Colonic mucosa (tissue), 4 donors: Measurements from ENCODE around the gene SIRT7. TPM values are rescaled to one million over a fixed set of nuclear protein-coding genes. Genes with fewer than 3 reads are reported as not detected.

ENCODE experiments used
- DNase-seq: peaks from one replicate; pipeline ENCODE4 v3.0.0-alpha.2; 2020
- H3K27ac ChIP-seq: fragments of 200-600 bp; one replicate; pipeline ENCODE4 v1.8.0; 2021
- H3K27me3 ChIP-seq: fragments of 200-600 bp; one replicate; pipeline ENCODE4 v1.8.0; 2021
- H3K36me3 ChIP-seq: fragments of 200-600 bp; one replicate; pipeline ENCODE4 v1.8.0; 2021
- H3K4me1 ChIP-seq: fragments of 200-600 bp; one replicate; pipeline ENCODE4 v1.8.0; 2021; ENCODE audit warnings: mild to moderate bottlenecking
- H3K4me3 ChIP-seq: fragments of 200-600 bp; one replicate; pipeline ENCODE4 v1.8.0; 2021
- H3K9ac ChIP-seq, 2 donors: one replicate each; pipeline ENCODE4 v1.7.0; 2013; ENCODE audit warnings: control low read depth in 2 of 2, low read depth in 2 of 2, low read length in 2 of 2
- H3K9me3 ChIP-seq: fragments of 200-600 bp; one replicate; pipeline ENCODE4 v1.8.0; 2021
- CTCF ChIP-seq: fragments of 200-600 bp; IDR thresholded peaks from one replicate; pipeline ENCODE4 v1.8.0; 2022; ENCODE audit warnings: antibody characterized with exemption, mild to moderate bottlenecking
- intact Hi-C: fragments of 100-400 bp; cut with DNase I; formaldehyde crosslinking; loops from one replicate; pipeline ENCODE4 v1.14.1; 2022
- total RNA-seq, 2 donors: library from RNA; stranded (reverse); fragmentation: NEBNext Ultra II Directional in 1 of 2; extraction: Animal tissue kit (Norgen Biotek cat#: 25700) in 1 of 2; gene quantifications; one replicate each; pipeline ENCODE4 v1.2.1, GENCODE V29; 2021
- donor health status: healthy.
- donor health status: DM: no; HTN: no; CAD: no.
- donor health status: DM: no; HTN: no; CAD: no.

SIRT7 gene
- total RNA-seq, 2 donors from 2014 or later = 43.3 to 81.9 TPM

DNA sequence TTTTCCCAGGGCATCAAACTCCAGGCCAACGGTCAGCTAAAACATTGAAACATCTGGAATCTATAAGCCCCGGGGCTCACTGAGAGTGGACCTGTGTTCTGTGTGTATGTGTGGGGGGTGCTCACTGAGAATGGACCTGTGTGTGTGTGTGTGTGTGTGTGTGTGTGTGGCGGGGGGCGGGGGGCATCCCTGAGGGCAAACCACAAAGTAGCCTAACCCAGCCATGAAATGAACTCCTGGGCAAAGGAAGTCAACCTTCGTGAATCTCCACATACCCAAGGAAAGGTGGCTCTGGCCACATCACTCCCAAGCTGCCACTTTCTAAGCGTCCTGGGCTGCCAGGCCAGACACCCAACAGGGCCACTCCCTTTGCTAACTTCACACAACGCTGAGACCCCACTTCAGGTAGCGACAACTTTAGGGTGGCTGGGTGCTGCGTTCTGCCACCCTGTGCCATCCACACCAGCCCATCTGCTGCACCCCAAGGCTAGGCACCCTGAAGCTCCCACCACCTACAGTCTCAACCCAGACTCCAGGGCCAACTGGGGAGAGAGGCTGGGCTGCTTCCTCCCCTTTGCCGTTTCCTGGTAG is 8.0 kb upstream of the SIRT7 start:
- H3K9me3 ChIP-seq = no peaks in the 10 kb centered on the region
- no peak for TF ChIP-seq CTCF
- H3K4me1 ChIP-seq = peaks cover 23% of the 10 kb centered on the region
- H3K27ac ChIP-seq = peak overlapping the region; percentile 95
- no peaks in the 10 kb centered on the region for H3K36me3 ChIP-seq
- H3K9ac ChIP-seq = peak overlapping the region; percentile 92 to 95
- intact Hi-C loops = no loop called here
- peak overlapping the region; percentile 95 for H3K4me3 ChIP-seq
- peaks cover 9% of the 10 kb centered on the region for H3K27me3 ChIP-seq
- no peak for DNase-seq

DNA sequence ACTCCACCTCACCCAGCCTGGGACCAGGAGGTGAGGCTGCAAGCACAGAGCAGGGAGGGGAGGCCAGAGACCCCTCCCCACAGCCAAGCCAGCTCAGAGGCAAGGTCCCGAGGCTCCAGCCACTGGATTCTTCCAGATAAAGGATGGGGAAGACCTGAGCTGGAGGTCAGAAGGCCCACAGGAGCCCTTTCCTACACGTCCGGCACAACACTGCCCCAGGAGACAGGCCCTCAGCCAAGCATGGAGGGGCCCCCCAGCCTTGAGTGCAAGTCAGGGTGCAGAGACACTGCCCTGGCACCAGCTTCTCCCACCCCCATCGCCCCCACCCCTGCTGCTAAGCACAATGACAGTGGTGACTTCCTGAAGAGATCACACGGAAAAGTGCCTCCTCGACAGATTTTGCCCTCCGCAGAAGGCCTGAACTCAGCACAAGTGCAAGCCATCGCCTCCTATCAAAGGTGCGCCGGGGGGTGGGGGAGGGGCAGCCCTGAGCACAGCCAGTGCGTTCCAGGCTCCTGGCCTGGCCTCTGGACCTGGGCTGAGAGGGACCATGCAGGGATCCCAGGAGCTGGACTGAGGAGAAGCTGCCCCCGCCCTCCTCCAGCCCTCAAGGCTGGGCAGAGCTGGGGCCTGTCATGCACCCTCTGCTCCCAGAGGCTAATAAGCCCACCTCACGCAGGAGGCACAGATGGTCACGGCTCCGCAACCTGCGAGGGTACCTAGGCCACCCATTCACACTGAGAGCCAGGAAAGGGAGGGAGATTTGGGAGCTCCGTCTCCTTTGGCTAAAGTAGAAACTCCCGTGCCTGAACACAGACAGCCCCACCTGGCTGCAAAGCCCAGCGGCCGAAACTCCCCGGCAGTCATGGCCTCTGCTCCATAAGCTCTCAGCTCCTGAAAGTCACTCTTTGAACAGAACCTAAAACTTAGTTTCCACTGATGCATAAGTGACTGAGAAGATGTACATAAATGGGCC is 6.9 kb upstream of the SIRT7 start:
- peak overlapping the region in 1 of 2 donors; percentile 63 for H3K9ac ChIP-seq
- peak overlapping the region; percentile 36 for H3K27ac ChIP-seq
- intact Hi-C loops = no loop called here
- no peaks in the 10 kb centered on the region for H3K36me3 ChIP-seq
- TF ChIP-seq CTCF = no peak
- no peak overlapping the region for H3K4me3 ChIP-seq
- H3K27me3 ChIP-seq = peaks cover 9% of the 10 kb centered on the region
- no peaks in the 10 kb centered on the region for H3K9me3 ChIP-seq
- peaks cover 24% of the 10 kb centered on the region for H3K4me1 ChIP-seq
- no peak for DNase-seq

DNA sequence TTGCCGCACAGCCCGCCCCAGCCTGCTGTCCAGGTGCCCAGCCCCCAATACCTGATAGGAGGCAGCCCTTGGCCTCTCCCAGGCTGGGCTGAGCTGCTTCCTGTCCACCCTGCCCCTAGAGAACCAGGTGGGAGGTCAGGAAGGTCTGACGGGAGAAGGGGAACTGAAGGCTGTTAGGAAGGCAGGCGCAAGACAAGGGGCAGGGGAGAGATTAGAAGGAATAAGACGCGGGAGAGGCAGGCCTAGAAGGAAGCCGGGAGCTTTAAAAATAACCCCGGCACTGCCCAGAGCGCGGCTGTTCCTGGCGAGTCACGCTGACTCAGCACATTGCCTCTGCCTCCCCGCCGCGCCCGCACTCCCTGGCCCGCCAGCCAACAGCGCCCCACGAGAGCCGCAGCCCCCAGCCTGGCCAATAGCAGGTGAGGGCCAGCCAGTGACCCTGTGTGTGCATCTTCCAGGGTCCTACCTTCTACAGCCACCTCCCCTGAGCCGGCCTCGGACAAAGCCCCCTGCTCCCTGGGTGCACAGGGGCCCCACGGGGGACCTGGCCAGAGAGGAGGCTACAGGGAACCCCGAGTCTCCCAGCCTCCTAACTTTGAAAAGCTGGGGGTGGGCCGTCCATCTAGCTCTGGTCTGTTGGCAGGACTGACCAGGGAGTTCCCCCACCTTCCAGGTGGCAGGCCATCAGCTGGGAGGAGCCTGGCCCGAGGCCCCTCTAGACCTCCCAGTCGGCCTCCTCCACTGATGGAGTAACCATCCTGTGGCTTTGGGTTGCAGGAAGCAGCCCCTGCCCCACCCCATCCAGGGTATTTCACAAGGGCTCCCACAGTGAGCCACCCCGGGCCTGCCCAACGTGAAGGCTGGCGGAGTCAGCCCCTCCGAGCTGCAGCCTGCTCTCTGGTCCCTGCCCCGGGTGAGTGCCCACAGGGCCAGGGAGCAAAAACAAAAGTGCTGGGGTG is 5.6 kb upstream of the SIRT7 start:
- peak overlapping the region; percentile 26 for H3K4me3 ChIP-seq
- H3K27ac ChIP-seq = peak overlapping the region; percentile 57
- peaks cover 34% of the 10 kb centered on the region for H3K4me1 ChIP-seq
- no peak for TF ChIP-seq CTCF
- H3K9ac ChIP-seq = peak overlapping the region; percentile 37 to 63
- no peaks in the 10 kb centered on the region for H3K9me3 ChIP-seq
- peaks cover 3% of the 10 kb centered on the region for H3K27me3 ChIP-seq
- no peaks in the 10 kb centered on the region for H3K36me3 ChIP-seq
- peak; percentile 82 for DNase-seq
- intact Hi-C loops = no loop called here

- H3K27ac ChIP-seq = peak overlapping the region; percentile 57
These were observed 4.8 kb upstream of the SIRT7 start for GRCh38 chr17:81922566-81923301.

More at GRCh38 chr17:81922566-81923301, 4.8 kb upstream of the SIRT7 start:
- Histone ChIP-seq H3K9ac (no peak overlapping the region), H3K4me1 (peaks cover 32% of the 10 kb centered on the region), H3K4me3 (peak overlapping the region; percentile 26), H3K36me3 (no peaks in the 10 kb centered on the region), H3K27me3 (no peaks in the 10 kb centered on the region), H3K9me3 (no peaks in the 10 kb centered on the region)
- TF ChIP-seq CTCF = no peak
- intact Hi-C loops = no loop called here
- DNase-seq = no peak
